CD14-positive monocyte (primary cell): ENCODE results near the gene TMEM88. TPM values are rescaled to one million over a fixed set of nuclear protein-coding genes. Genes with fewer than 3 reads are reported as not detected.

Source experiments
- DNase-seq, 3 donors: peaks; one replicate each; pipeline ENCODE4 v3.0.0-alpha.2; 2011 to 2022
- H2AFZ ChIP-seq: 2 replicates; pipeline ENCODE4 v1.6.0; 2012; ENCODE audit warnings: mild to moderate bottlenecking, low read depth, low read length, inconsistent platforms; ENCODE audit not compliant: insufficient read depth, poor library complexity, severe bottlenecking
- H3K27ac ChIP-seq, 2 donors: 1 replicate in 1 of 2; 2 replicates in 1 of 2; pipeline ENCODE4 v1.5.1; 2012 to 2013; ENCODE audit warnings: low read length in 2 of 2, control low read depth in 1 of 2, inconsistent platforms in 1 of 2, low read depth in 1 of 2, mild to moderate bottlenecking in 1 of 2
- H3K27me3 ChIP-seq, 2 donors: one replicate each; pipeline versions ENCODE4 v1.6.0 to v1.6.1; 2011 to 2013; ENCODE audit warnings: low read length in 2 of 2; ENCODE audit not compliant: control insufficient read depth in 2 of 2, insufficient read depth in 2 of 2
- H3K36me3 ChIP-seq, 2 donors: replicated peaks in 1 of 2; 1 replicate in 1 of 2; 2 replicates in 1 of 2; pipeline versions ENCODE4 v1.5.1 to v1.6.1; 2012 to 2013; ENCODE audit warnings: low read length in 2 of 2, control low read depth in 1 of 2, inconsistent platforms in 1 of 2, mild to moderate bottlenecking in 1 of 2; ENCODE audit not compliant: insufficient read depth in 2 of 2, control insufficient read depth in 1 of 2
- H3K4me1 ChIP-seq, 2 donors: 1 replicate in 1 of 2; 2 replicates in 1 of 2; pipeline versions ENCODE4 v1.5.1 to v1.6.1; 2012 to 2013; ENCODE audit warnings: low read length in 2 of 2, control low read depth in 1 of 2, inconsistent platforms in 1 of 2, mild to moderate bottlenecking in 1 of 2, moderate library complexity in 1 of 2; ENCODE audit not compliant: insufficient read depth in 2 of 2, control insufficient read depth in 1 of 2
- H3K4me2 ChIP-seq: replicated peaks from 2 replicates; pipeline ENCODE3; 2012; ENCODE audit warnings: low read length, moderate library complexity, mild to moderate bottlenecking; ENCODE audit not compliant: poor library complexity, severe bottlenecking; ENCODE audit errors: extremely low read depth
- H3K4me3 ChIP-seq, 3 experiments: fragments of 200-600 bp in 1 of 3; sonication (generic) in 1 of 3; replicated peaks in 1 of 3; 1 replicate in 2 of 3; 2 replicates in 1 of 3; pipeline ENCODE4 v1.5.1; 2011 to 2013; ENCODE audit warnings: low read length in 3 of 3, mild to moderate bottlenecking in 3 of 3, control low read depth in 2 of 3, low read depth in 2 of 3, inconsistent platforms in 1 of 3, moderate library complexity in 1 of 3
- H3K79me2 ChIP-seq: 2 replicates; pipeline ENCODE4 v1.6.0; 2012; ENCODE audit warnings: mild to moderate bottlenecking, control low read depth, inconsistent platforms, low read length, moderate library complexity; ENCODE audit not compliant: insufficient read depth
- H3K9ac ChIP-seq: 2 replicates; pipeline ENCODE4 v1.6.0; 2017; ENCODE audit warnings: low read length, mild to moderate bottlenecking; ENCODE audit not compliant: insufficient read depth, poor library complexity, severe bottlenecking
- H3K9me3 ChIP-seq, 2 donors: replicated peaks in 1 of 2; 1 replicate in 1 of 2; 2 replicates in 1 of 2; pipeline versions ENCODE4 v1.5.1 to v1.6.1; 2012 to 2013; ENCODE audit warnings: low read length in 2 of 2, control low read depth in 1 of 2; ENCODE audit not compliant: control insufficient read depth in 1 of 2, insufficient read depth in 1 of 2
- H4K20me1 ChIP-seq: 2 replicates; pipeline ENCODE4 v1.6.0; 2012; ENCODE audit warnings: mild to moderate bottlenecking, low read length, control low read depth, moderate library complexity; ENCODE audit not compliant: insufficient read depth
- H3K27ac Mint-ChIP-seq, 7 donors: one replicate each; pipeline ENCODE4 v1.8.0; 2020; ENCODE audit warnings: mild to moderate bottlenecking in 7 of 7, mixed read lengths in 7 of 7, moderate library complexity in 6 of 7, inconsistent platforms in 2 of 7
- H3K27me3 Mint-ChIP-seq, 3 donors: one replicate each; pipeline ENCODE4 v1.8.0; 2021 to 2022; ENCODE audit warnings: low read depth in 3 of 3, mild to moderate bottlenecking in 3 of 3, mixed read lengths in 3 of 3, moderate library complexity in 3 of 3, inconsistent platforms in 1 of 3
- H3K36me3 Mint-ChIP-seq, 2 donors: one replicate each; pipeline ENCODE4 v1.8.0; 2020; ENCODE audit warnings: mixed read lengths in 2 of 2, inconsistent platforms in 1 of 2, mild to moderate bottlenecking in 1 of 2
- H3K4me1 Mint-ChIP-seq: one replicate; pipeline ENCODE4 v1.8.0; 2020; ENCODE audit warnings: mild to moderate bottlenecking, mixed read lengths
- H3K4me3 Mint-ChIP-seq, 2 donors: one replicate each; pipeline ENCODE4 v1.8.0; 2020; ENCODE audit warnings: mild to moderate bottlenecking in 2 of 2, mixed read lengths in 2 of 2, moderate library complexity in 1 of 2
- H3K9me3 Mint-ChIP-seq, 7 donors: one replicate each; pipeline ENCODE4 v1.8.0; 2020 to 2022; ENCODE audit warnings: mixed read lengths in 7 of 7, mild to moderate bottlenecking in 6 of 7, moderate library complexity in 6 of 7, inconsistent platforms in 2 of 7
- whole genome bisulfite sequencing: methylation state at CpG from one replicate; pipeline ENCODE4 v1.1.5; 2013; ENCODE audit warnings: missing lambda C conversion rate; ENCODE audit not compliant: insufficient coverage; 5-methylcytosine and 5-hydroxymethylcytosine counted together
- intact Hi-C, 2 donors: fragments of 100-400 bp; cut with micrococcal nuclease; formaldehyde crosslinking; loops; one replicate each; pipeline versions ENCODE4 v1.15.0 to v1.15.1; 2023
- polyA plus RNA-seq, 3 donors: library from polyadenylated mRNA; depleted of rRNA in 1 of 3; unstranded in 2 of 3; stranded (reverse) in 1 of 3; fragments of 300-500 nt in 2 of 3; fragments of >200 nt in 1 of 3; fragmentation: Illumina TruSeq in 2 of 3; gene quantifications; 1 replicate in 2 of 3; 2 replicates in 1 of 3; pipeline ENCODE4 v1.2.3, GENCODE V29; 2012 to 2021
- TF ChIP-seq, protein P1 (sequence below): fragments of 200-600 bp; IDR thresholded peaks from one replicate; pipeline ENCODE4 v1.8.0; 2022; ENCODE audit warnings: antibody characterized with exemption, mild to moderate bottlenecking

The TMEM88 gene
- polyA plus RNA-seq, 3 donors, result 10.2 TPM; not detected in 2

GRCh38 chr17:7881276-7882054, 26.6 kb downstream of the TMEM88 start:
- Histone ChIP-seq H3K79me2 (peaks cover 56% of the 10 kb centered on the region), H3K4me2 (peak overlapping the region; percentile 46), H2AFZ (peak overlapping the region; percentile 67), H3K27ac (peak overlapping the region; percentile 15 to 34), H3K9ac (peak overlapping the region; percentile 1), H3K4me1 (peaks cover 48 to 62% of the 10 kb centered on the region in 2 donors), H3K4me3 (peak overlapping the region in 1 of 3 experiments; percentile 37), H3K36me3 (no peaks in the 10 kb centered on the region), H3K27me3 (no peaks in the 10 kb centered on the region), H4K20me1 (no peaks in the 10 kb centered on the region), H3K9me3 (no peaks in the 10 kb centered on the region)
- Mint-ChIP-seq H3K9me3 (no peaks in the 10 kb centered on the region), H3K27ac (no peak overlapping the region), H3K4me1 (peaks cover 11% of the 10 kb centered on the region), H3K4me3 (no peak overlapping the region), H3K36me3 (peaks cover 0 to 2% of the 10 kb centered on the region in 2 donors), H3K27me3 (no peaks in the 10 kb centered on the region)
- peak in 2 of 3 donors; percentile 15 to 36 for DNase-seq
- WGBS, result 25% methylated on average over 7 of the region's 7 CpGs
- TF ChIP-seq, protein P1, sequence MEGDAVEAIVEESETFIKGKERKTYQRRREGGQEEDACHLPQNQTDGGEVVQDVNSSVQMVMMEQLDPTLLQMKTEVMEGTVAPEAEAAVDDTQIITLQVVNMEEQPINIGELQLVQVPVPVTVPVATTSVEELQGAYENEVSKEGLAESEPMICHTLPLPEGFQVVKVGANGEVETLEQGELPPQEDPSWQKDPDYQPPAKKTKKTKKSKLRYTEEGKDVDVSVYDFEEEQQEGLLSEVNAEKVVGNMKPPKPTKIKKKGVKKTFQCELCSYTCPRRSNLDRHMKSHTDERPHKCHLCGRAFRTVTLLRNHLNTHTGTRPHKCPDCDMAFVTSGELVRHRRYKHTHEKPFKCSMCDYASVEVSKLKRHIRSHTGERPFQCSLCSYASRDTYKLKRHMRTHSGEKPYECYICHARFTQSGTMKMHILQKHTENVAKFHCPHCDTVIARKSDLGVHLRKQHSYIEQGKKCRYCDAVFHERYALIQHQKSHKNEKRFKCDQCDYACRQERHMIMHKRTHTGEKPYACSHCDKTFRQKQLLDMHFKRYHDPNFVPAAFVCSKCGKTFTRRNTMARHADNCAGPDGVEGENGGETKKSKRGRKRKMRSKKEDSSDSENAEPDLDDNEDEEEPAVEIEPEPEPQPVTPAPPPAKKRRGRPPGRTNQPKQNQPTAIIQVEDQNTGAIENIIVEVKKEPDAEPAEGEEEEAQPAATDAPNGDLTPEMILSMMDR, result no peak
- intact Hi-C loops, result loop anchor here in 1 of 2 donors (2.0 kb wide), 1 partner anchor 15 kb away; no protein-coding TSS in a partner anchor

GRCh38 chr17:7882068-7882467, 27.2 kb downstream of the TMEM88 start:
- Histone ChIP-seq H4K20me1 (no peaks in the 10 kb centered on the region), H3K27ac (peak overlapping the region; percentile 15 to 34), H3K9ac (no peak overlapping the region), H3K79me2 (peaks cover 60% of the 10 kb centered on the region), H3K4me3 (peak overlapping the region in 1 of 3 experiments; percentile 37), H3K9me3 (no peaks in the 10 kb centered on the region), H3K36me3 (no peaks in the 10 kb centered on the region), H3K4me2 (peak overlapping the region; percentile 46), H3K4me1 (peaks cover 52 to 63% of the 10 kb centered on the region in 2 donors), H3K27me3 (no peaks in the 10 kb centered on the region), H2AFZ (peak overlapping the region; percentile 67)
- Mint-ChIP-seq H3K36me3 (peaks cover 0 to 2% of the 10 kb centered on the region in 2 donors), H3K4me3 (no peak overlapping the region), H3K27ac (no peak overlapping the region), H3K4me1 (peaks cover 7% of the 10 kb centered on the region), H3K27me3 (no peaks in the 10 kb centered on the region), H3K9me3 (no peaks in the 10 kb centered on the region)
- TF ChIP-seq, protein P1, result no peak
- intact Hi-C loops, result no loop called here
- WGBS, result no CpG with 5 or more reads among the region's 7 CpGs
- no peak for DNase-seq
